Karpas-422 (cell line): ENCODE results near the gene DISP3. TPM values are rescaled to one million over a fixed set of nuclear protein-coding genes. Genes with fewer than 3 reads are reported as not detected.
"Not testable (repeated sequence)": the region's sequence is repeated elsewhere in the genome, so short reads cannot be mapped to it uniquely, and the experiment has no call there.

Experiments used
- DNase-seq: peaks from one replicate; pipeline ENCODE4 v3.0.0-alpha.2; 2015
- H2AFZ ChIP-seq: fragments of 200-600 bp; sonication (generic); 2 replicates; pipeline ENCODE4 v1.6.1; 2014; ENCODE audit warnings: antibody characterized with exemption, low read length, mixed read lengths
- H3K27ac ChIP-seq: fragments of 200-600 bp; sonication (generic); 2 replicates; pipeline ENCODE4 v1.5.1; 2014; ENCODE audit warnings: mild to moderate bottlenecking, low read length, moderate library complexity
- H3K27me3 ChIP-seq: fragments of 200-600 bp; sonication (generic); 2 replicates; pipeline ENCODE4 v1.6.1; 2014; ENCODE audit warnings: low read length, mixed read lengths
- H3K36me3 ChIP-seq: fragments of 200-600 bp; sonication (generic); 2 replicates; pipeline ENCODE4 v1.6.1; 2014; ENCODE audit warnings: low read length, mixed read lengths; ENCODE audit not compliant: insufficient read depth
- H3K4me1 ChIP-seq: fragments of 200-600 bp; sonication (generic); 2 replicates; pipeline ENCODE4 v1.6.1; 2014; ENCODE audit warnings: mild to moderate bottlenecking, low read length, mixed read lengths
- H3K4me2 ChIP-seq: fragments of 200-600 bp; sonication (generic); 2 replicates; pipeline ENCODE4 v1.6.1; 2014; ENCODE audit warnings: low read length, low read depth, mild to moderate bottlenecking; ENCODE audit not compliant: poor library complexity, severe bottlenecking
- H3K4me3 ChIP-seq: fragments of 200-600 bp; sonication (generic); 2 replicates; pipeline ENCODE4 v1.5.1; 2014; ENCODE audit warnings: mild to moderate bottlenecking, antibody characterized with exemption, low read length, mixed read lengths
- H3K79me2 ChIP-seq: fragments of 200-600 bp; sonication (generic); 2 replicates; pipeline ENCODE4 v1.6.1; 2014; ENCODE audit warnings: mild to moderate bottlenecking, low read length, mixed read lengths
- H3K9ac ChIP-seq: fragments of 200-600 bp; sonication (generic); 2 replicates; pipeline ENCODE4 v1.6.0; 2014; ENCODE audit warnings: low read length
- H3K9me2 ChIP-seq: fragments of 200-600 bp; sonication (generic), shearing (Covaris generic); replicated peaks from 2 replicates; pipeline ENCODE4 v1.6.0; 2014; ENCODE audit warnings: mild to moderate bottlenecking, low read length, moderate library complexity; ENCODE audit not compliant: insufficient read depth
- H3K9me3 ChIP-seq: fragments of 300-700, 200-600 bp; sonication (generic); 2 replicates; pipeline ENCODE4 v1.6.1; 2014; ENCODE audit warnings: low read length, mixed read lengths
- H4K20me1 ChIP-seq: fragments of 200-600 bp; sonication (generic); 2 replicates; pipeline ENCODE4 v1.6.1; 2014; ENCODE audit warnings: mild to moderate bottlenecking, antibody characterized with exemption, low read length, low read depth; ENCODE audit not compliant: insufficient read depth
- total RNA-seq: library from RNA; depleted of rRNA; stranded (reverse); fragments of >200 nt; shearing (Covaris generic); gene quantifications from 2 replicates; pipeline ENCODE4 v1.2.3, GENCODE V29; 2014; ENCODE audit warnings: low replicate concordance; rRNA removed

The DISP3 gene
- total RNA-seq, 1 experiment from 2014 or later: 0.04 TPM

GRCh38 chr1:11576109-11576875 is 97.3 kb downstream of the DISP3 start:
- Histone ChIP-seq H2AFZ (no peak overlapping the region), H3K9me3 (no peaks in the 10 kb centered on the region), H3K4me3 (no peak overlapping the region), H3K4me2 (no peak overlapping the region), H3K79me2 (no peaks in the 10 kb centered on the region), H3K27ac (no peak overlapping the region), H4K20me1 (no peaks in the 10 kb centered on the region; the same call in 1 of the 2 replicates), H3K36me3 (no peaks in the 10 kb centered on the region), H3K4me1 (peaks cover 9% of the 10 kb centered on the region), H3K9me2 (no peaks in the 10 kb centered on the region), H3K27me3 (no peaks in the 10 kb centered on the region), H3K9ac (no peak overlapping the region)
- no peak for DNase-seq

GRCh38 chr1:11578004-11578403 is 99.0 kb downstream of the DISP3 start:
- no peak overlapping the region for H3K9ac ChIP-seq
- no peaks in the 10 kb centered on the region for H3K4me1 ChIP-seq
- H3K27ac ChIP-seq: no peak overlapping the region
- H3K4me2 ChIP-seq: no peak overlapping the region
- H3K27me3 ChIP-seq: no peaks in the 10 kb centered on the region
- no peaks in the 10 kb centered on the region for H3K9me2 ChIP-seq
- H3K36me3 ChIP-seq: no peaks in the 10 kb centered on the region
- no peak for DNase-seq
- no peaks in the 10 kb centered on the region for H4K20me1 ChIP-seq
- no peak overlapping the region for H3K4me3 ChIP-seq
- no peaks in the 10 kb centered on the region for H3K79me2 ChIP-seq
- no peak overlapping the region for H2AFZ ChIP-seq
- no peaks in the 10 kb centered on the region for H3K9me3 ChIP-seq

- no peak overlapping the region for H3K4me2 ChIP-seq
- no peak for DNase-seq
- H3K27ac ChIP-seq: no peak overlapping the region
These were observed 100.6 kb downstream of the DISP3 start for GRCh38 chr1:11579506-11579905.

GRCh38 chr1:11580049-11580448 is 101.1 kb downstream of the DISP3 start:
- not testable (repeated sequence) for H3K27me3 ChIP-seq, H3K9me3 ChIP-seq, H3K4me2 ChIP-seq, H3K36me3 ChIP-seq, H3K27ac ChIP-seq, H3K4me1 ChIP-seq, H3K4me3 ChIP-seq, H3K79me2 ChIP-seq, H4K20me1 ChIP-seq, H2AFZ ChIP-seq, H3K9ac ChIP-seq, H3K9me2 ChIP-seq, DNase-seq

More at GRCh38 chr1:11579506-11579905, 100.6 kb downstream of the DISP3 start:
- Histone ChIP-seq H3K4me3 (no peak overlapping the region), H4K20me1 (no peaks in the 10 kb centered on the region), H3K27me3 (no peaks in the 10 kb centered on the region), H3K9me3 (no peaks in the 10 kb centered on the region), H3K79me2 (no peaks in the 10 kb centered on the region), H2AFZ (no peak overlapping the region), H3K4me1 (no peaks in the 10 kb centered on the region), H3K36me3 (no peaks in the 10 kb centered on the region), H3K9me2 (no peaks in the 10 kb centered on the region), H3K9ac (no peak overlapping the region)

GRCh38 chr1:11581445-11581991 is 102.6 kb downstream of the DISP3 start:
- Histone ChIP-seq H2AFZ (no peak overlapping the region), H3K79me2 (no peaks in the 10 kb centered on the region), H3K27me3 (no peaks in the 10 kb centered on the region), H3K4me2 (no peak overlapping the region), H3K4me1 (no peaks in the 10 kb centered on the region), H3K9me3 (no peaks in the 10 kb centered on the region), H3K27ac (no peak overlapping the region), H3K4me3 (no peak overlapping the region), H3K9ac (no peak overlapping the region), H4K20me1 (no peaks in the 10 kb centered on the region), H3K36me3 (no peaks in the 10 kb centered on the region), H3K9me2 (no peaks in the 10 kb centered on the region)
- DNase-seq: no peak

GRCh38 chr1:11585389-11585788 is 106.4 kb downstream of the DISP3 start:
- H3K27me3 ChIP-seq: no peaks in the 10 kb centered on the region
- H3K9ac ChIP-seq: no peak overlapping the region

More at GRCh38 chr1:11585389-11585788, 106.4 kb downstream of the DISP3 start:
- DNase-seq: no peak
- Histone ChIP-seq H3K4me1 (no peaks in the 10 kb centered on the region), H3K79me2 (no peaks in the 10 kb centered on the region), H2AFZ (no peak overlapping the region), H3K4me2 (no peak overlapping the region), H3K4me3 (no peak overlapping the region), H4K20me1 (no peaks in the 10 kb centered on the region), H3K9me3 (no peaks in the 10 kb centered on the region), H3K36me3 (no peaks in the 10 kb centered on the region), H3K27ac (no peak overlapping the region), H3K9me2 (no peaks in the 10 kb centered on the region)

Other genes with a start within 250 kb of the DISP3 start
- gene MTOR, start 216.6 kb upstream of the DISP3 start, total RNA-seq: 36.4 and 50.1 TPM in 2 replicates
- gene UBIAD1, start 206.0 kb upstream of the DISP3 start, total RNA-seq: 10.4 and 12.2 TPM in 2 replicates
- not detected in 2 replicates for gene FBXO2, start 175.3 kb downstream of the DISP3 start, total RNA-seq
- 0.87 TPM in 1 of 2 replicates, not detected in the other for gene FBXO44, start 175.7 kb downstream of the DISP3 start, total RNA-seq
- gene FBXO6, start 185.0 kb downstream of the DISP3 start, total RNA-seq: 0.25 and 0.60 TPM in 2 replicates
- 89.3 and 117 TPM in 2 replicates for gene MAD2L2, start 202.0 kb downstream of the DISP3 start, total RNA-seq
- gene DRAXIN, start 212.6 kb downstream of the DISP3 start, total RNA-seq: not detected in 2 replicates